Muscle layer of duodenum (tissue), 2 donors: ENCODE results near the gene CAPS2.

Source experiments
- H3K27ac ChIP-seq: one replicate; pipeline ENCODE4 v1.7.0; 2013; ENCODE audit warnings: mild to moderate bottlenecking, low read length
- H3K27me3 ChIP-seq: one replicate; pipeline ENCODE4 v1.7.0; 2013; ENCODE audit warnings: low read depth, mild to moderate bottlenecking, control low read depth, low read length
- H3K36me3 ChIP-seq, 2 donors: one replicate each; pipeline ENCODE4 v1.7.0; 2013; ENCODE audit warnings: low read length in 2 of 2, control low read depth in 1 of 2, mild to moderate bottlenecking in 1 of 2; ENCODE audit not compliant: insufficient read depth in 2 of 2, control insufficient read depth in 1 of 2
- H3K4me1 ChIP-seq, 2 donors: one replicate each; pipeline ENCODE4 v1.7.0; 2013; ENCODE audit warnings: low read length in 2 of 2, mild to moderate bottlenecking in 2 of 2, control low read depth in 1 of 2, moderate library complexity in 1 of 2; ENCODE audit not compliant: insufficient read depth in 2 of 2, control insufficient read depth in 1 of 2
- H3K4me3 ChIP-seq, 2 donors: one replicate each; pipeline ENCODE4 v1.7.0; 2013; ENCODE audit warnings: low read length in 2 of 2, low read depth in 1 of 2, mild to moderate bottlenecking in 1 of 2
- H3K9me3 ChIP-seq, 2 donors: one replicate each; pipeline ENCODE4 v1.7.0; 2013; ENCODE audit warnings: low read length in 2 of 2, control low read depth in 1 of 2, mild to moderate bottlenecking in 1 of 2; ENCODE audit not compliant: control insufficient read depth in 1 of 2
- donor health status: healthy.

The CAPS2 gene

GRCh38 chr12:75259143-75259542 lies 71.0 kb downstream of the CAPS2 start:
- no peaks in the 10 kb centered on the region for H3K36me3 ChIP-seq
- H3K4me3 ChIP-seq: no peak overlapping the region
- no peaks in the 10 kb centered on the region for H3K4me1 ChIP-seq
- H3K9me3 ChIP-seq: no peaks in the 10 kb centered on the region
- no peak overlapping the region for H3K27ac ChIP-seq
- no peaks in the 10 kb centered on the region for H3K27me3 ChIP-seq

GRCh38 chr12:75257510-75257909 lies 72.6 kb downstream of the CAPS2 start:
- Histone ChIP-seq H3K9me3 (no peaks in the 10 kb centered on the region), H3K27me3 (no peaks in the 10 kb centered on the region), H3K4me3 (no peak overlapping the region), H3K36me3 (no peaks in the 10 kb centered on the region), H3K27ac (no peak overlapping the region), H3K4me1 (no peaks in the 10 kb centered on the region)

- peaks cover 0 to 2% of the 10 kb centered on the region in 2 donors for H3K9me3 ChIP-seq
- no peaks in the 10 kb centered on the region for H3K27me3 ChIP-seq
- no peaks in the 10 kb centered on the region for H3K4me1 ChIP-seq
- H3K36me3 ChIP-seq: no peaks in the 10 kb centered on the region
- no peak overlapping the region for H3K4me3 ChIP-seq
- no peak overlapping the region for H3K27ac ChIP-seq
Observed at GRCh38 chr12:75245108-75245507, 85.0 kb downstream of the CAPS2 start.

GRCh38 chr12:75239987-75240386 lies 90.1 kb downstream of the CAPS2 start:
- Histone ChIP-seq H3K4me1 (no peaks in the 10 kb centered on the region), H3K4me3 (no peak overlapping the region), H3K9me3 (peaks cover 0 to 4% of the 10 kb centered on the region in 2 donors), H3K27ac (no peak overlapping the region), H3K36me3 (no peaks in the 10 kb centered on the region), H3K27me3 (no peaks in the 10 kb centered on the region)

GRCh38 chr12:75236206-75236605 lies 93.9 kb downstream of the CAPS2 start:
- H3K4me1 ChIP-seq: no peaks in the 10 kb centered on the region

GRCh38 chr12:75227132-75227531 lies 103.0 kb downstream of the CAPS2 start:
- H3K27ac ChIP-seq: no peak overlapping the region
- no peaks in the 10 kb centered on the region for H3K4me1 ChIP-seq

More at GRCh38 chr12:75236206-75236605, 93.9 kb downstream of the CAPS2 start:
- no peaks in the 10 kb centered on the region for H3K27me3 ChIP-seq
- H3K4me3 ChIP-seq: no peak overlapping the region
- H3K27ac ChIP-seq: no peak overlapping the region
- H3K9me3 ChIP-seq: peaks cover 0 to 14% of the 10 kb centered on the region in 2 donors
- no peaks in the 10 kb centered on the region for H3K36me3 ChIP-seq

More at GRCh38 chr12:75227132-75227531, 103.0 kb downstream of the CAPS2 start:
- Histone ChIP-seq H3K4me3 (no peak overlapping the region), H3K27me3 (no peaks in the 10 kb centered on the region), H3K9me3 (peaks cover 0 to 10% of the 10 kb centered on the region in 2 donors), H3K36me3 (no peaks in the 10 kb centered on the region)
